H1 (cell line): ENCODE measurements around the gene RMND5A.

Source experiments
- CEBPB ChIP-seq: IDR thresholded peaks from 2 replicates; pipeline ENCODE4 v1.6.1; 2012; ENCODE audit warnings: low read depth, low read length
- CTCF ChIP-seq, 3 experiments: IDR thresholded peaks; 1 replicate in 2 of 3; 2 replicates in 1 of 3; pipeline versions ENCODE4 v1.5.1 to v1.6.1; 2011; ENCODE audit warnings: low read length in 3 of 3, mild to moderate bottlenecking in 3 of 3, inconsistent platforms in 2 of 3, low read depth in 1 of 3, moderate library complexity in 1 of 3; ENCODE audit not compliant: insufficient read depth in 1 of 3; ENCODE audit errors: control extremely low read depth in 1 of 3
- EP300 ChIP-seq, 2 experiments: IDR thresholded peaks; 1 replicate in 1 of 2; 2 replicates in 1 of 2; pipeline ENCODE4 v1.6.1; 2011 to 2012; ENCODE audit warnings: low read depth in 2 of 2, low read length in 2 of 2, mild to moderate bottlenecking in 2 of 2, borderline replicate concordance in 1 of 2, inconsistent platforms in 1 of 2, moderate library complexity in 1 of 2
- JUN ChIP-seq: IDR thresholded peaks from 2 replicates; pipeline ENCODE4 v1.6.1; 2011; ENCODE audit warnings: low read depth, mild to moderate bottlenecking, improper control_type of control experiment, low read length
- POLR2AphosphoS5 ChIP-seq: IDR thresholded peaks from 2 replicates; pipeline ENCODE4 v1.6.1; 2011; ENCODE audit warnings: low read depth, low read length

DNA sequence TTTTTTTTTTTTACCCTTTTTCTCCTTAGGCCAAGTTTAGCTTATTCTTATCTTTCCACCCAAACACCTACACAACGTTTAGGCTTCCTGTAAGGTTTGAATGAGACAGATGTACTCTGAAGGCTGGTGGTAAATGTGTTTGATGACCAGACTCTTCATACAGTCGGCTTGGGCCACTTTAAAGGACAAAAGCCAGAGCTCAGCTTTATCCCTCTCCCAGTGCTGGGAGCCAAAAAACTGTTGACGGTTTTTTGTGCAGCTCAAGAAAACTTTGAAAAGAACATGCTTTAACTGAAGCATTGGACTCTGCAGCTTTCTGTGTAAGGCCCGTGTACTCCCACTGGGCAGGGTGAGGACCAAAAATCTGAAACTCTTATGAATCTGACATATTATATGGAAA, 55.2 kb downstream of the RMND5A start:
- TF ChIP-seq EP300 (IDR thresholded peaks at IDR 0.05; ENCODE audit: borderline replicate concordance in 1 of 2, low read depth in 2 of 2, low read length in 2 of 2) (no peak), CEBPB (no peak), JUN (no peak), CTCF (IDR thresholded peaks at IDR 0.05; ENCODE audit: control extremely low read depth in 1 of 3, insufficient read depth in 1 of 3, low read depth in 1 of 3, low read length in 3 of 3) (no peak), POLR2AphosphoS5 (no peak)
